Ramos (cell line): Measurements from ENCODE around the gene ITPA.
"Not testable (repeated sequence)": the region's sequence is repeated elsewhere in the genome, so short reads cannot be mapped to it uniquely, and the experiment has no call there.

ENCODE experiments used
- in situ Hi-C: fragments of 300-500 bp; cut with MboI; formaldehyde crosslinking; loops from one replicate; pipeline ENCODE4 v1.14.3; 2022; ENCODE audit warnings: low sequenced_read_pairs; ENCODE audit not compliant: unreplicated experiment

Gene ITPA

DNA sequence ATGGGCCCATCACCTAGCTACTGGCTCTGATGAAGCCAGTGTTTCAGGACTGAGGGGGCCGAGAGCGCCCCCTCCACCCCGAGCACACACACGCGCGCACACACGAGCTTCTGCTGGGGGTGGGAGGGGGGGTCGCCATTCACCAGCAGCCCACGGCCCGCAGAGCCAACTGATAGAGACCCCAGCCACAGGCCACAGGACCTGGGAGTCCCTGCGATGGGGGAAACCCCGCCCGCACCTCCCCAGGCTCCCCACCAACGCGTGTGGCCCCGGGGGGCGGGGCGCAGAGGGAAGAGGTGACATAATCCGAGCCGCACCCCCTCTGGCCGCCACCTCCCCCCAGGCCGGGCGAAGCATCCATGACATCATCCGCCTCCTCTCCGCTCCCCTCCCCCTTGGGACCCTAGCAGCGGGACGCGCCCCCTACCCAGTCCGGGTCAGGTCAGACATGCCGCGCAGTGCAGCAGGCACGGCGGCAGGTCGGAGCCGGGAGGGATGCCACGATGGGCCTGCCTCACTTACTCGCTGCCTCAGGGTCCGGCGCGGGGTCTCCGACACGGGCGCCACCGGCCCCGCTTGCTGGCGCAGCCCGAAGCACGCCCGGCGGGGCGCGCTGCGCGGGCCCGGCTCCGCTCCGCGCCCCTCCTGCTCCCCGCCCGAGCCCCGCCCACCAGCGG is 36.2 kb upstream of the ITPA start, which contains the start of gene LZTS3:
TSS of gene LZTS3 (minus strand) at position 617 of the 677 bp plus-strand sequence. CDS start 6,386 bp downstream, outside the sequence.
- in situ Hi-C loops: no loop called here

DNA sequence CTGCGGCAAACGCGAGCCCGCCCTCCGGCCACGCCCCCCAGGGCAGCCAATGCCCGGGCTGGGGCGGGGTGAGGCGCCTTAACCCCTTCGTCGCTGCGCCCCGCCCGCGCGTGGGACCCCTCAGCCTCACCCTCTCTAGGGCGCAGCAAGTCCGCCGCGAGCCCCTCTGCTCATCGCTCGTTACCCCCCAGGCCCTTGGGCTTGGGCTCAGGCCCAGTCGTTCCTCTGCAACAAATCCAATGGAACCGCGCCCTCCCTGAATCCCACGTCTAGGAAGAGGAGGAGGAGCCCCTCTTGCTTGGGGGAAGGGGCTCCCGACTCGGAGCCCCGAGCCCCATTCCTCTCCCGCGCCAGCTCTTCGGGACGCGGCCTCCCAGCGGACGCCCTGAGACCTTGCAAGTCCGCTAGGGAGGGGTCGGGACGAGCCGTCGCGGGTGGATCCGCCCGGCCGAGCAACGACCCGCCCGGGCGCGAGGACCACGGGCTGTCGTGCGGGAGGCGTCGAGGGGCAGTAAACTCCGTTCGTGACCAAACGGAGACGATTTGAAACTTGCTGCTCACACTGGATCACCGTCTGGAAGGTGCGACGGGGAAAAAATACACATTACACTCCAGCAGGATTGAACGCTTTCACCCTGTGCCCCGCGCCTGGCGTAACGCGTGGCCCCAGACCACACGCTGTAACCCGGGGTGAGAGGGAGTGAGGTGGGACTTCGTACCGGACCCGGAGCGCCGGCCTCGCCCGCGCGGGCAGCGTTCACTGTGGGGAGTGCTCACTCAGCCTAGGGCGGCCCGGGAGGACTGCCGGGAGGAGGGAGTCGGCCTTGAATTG is 35.5 kb upstream of the ITPA start:
- in situ Hi-C loops: no loop called here

DNA sequence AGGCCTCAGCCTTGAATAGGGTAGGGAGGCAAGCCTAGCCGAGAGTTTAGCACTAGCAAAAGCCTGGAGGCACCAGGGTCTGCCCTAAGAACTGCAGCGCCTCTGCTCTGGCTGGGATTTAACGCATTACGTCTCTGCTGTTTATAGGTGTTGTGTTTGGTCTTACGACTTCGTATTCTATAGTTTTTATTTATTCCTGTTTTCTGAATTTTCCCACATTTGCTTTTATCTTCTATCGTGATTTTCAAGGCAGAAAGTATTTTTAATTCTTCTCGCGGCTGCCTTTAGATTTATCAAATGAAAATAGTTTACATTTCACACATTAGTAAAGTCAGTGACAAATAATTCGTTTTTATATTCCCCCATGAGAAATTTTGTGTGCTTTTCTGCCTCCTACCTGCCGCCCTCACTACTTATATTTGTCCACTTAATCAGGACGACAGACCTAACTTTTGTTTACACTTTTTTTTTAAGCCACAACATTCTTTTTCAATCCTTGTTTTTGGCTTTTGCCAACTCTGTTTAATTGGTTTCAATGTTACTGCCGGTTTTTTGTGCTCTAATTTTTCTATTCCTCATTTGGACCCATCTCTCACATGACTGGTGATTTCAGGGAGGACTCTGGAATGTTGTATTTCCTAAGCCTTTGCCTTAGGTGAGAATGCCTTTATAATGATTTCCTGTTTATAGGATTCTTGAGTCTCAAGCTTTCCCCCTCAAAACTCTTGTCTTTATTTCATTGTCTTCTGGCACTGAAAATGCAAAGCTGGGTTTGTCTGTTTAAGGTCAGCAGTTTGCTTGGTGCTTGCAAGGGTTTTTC is 34.6 kb upstream of the ITPA start:
- in situ Hi-C loops: no loop called here

DNA sequence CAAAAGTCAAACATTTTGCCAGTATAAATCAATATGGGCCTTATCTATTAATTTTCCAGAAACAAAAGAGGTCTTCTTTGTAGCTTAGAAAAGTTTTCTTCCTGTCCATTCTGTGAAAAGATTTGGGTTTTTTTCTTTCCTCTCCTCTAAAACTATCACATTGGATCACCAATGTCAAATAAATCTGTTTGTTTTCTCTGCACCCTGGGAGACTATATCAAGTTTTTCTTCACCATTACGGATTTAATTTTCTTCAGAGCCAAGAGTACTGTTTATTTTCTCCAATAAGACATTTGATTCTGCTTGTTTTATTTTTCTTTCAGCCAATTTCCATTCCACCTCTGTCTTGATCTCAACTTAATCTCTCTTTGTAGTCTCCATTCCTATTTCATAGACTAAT is 34.0 kb upstream of the ITPA start:
- in situ Hi-C loops: no loop called here

DNA sequence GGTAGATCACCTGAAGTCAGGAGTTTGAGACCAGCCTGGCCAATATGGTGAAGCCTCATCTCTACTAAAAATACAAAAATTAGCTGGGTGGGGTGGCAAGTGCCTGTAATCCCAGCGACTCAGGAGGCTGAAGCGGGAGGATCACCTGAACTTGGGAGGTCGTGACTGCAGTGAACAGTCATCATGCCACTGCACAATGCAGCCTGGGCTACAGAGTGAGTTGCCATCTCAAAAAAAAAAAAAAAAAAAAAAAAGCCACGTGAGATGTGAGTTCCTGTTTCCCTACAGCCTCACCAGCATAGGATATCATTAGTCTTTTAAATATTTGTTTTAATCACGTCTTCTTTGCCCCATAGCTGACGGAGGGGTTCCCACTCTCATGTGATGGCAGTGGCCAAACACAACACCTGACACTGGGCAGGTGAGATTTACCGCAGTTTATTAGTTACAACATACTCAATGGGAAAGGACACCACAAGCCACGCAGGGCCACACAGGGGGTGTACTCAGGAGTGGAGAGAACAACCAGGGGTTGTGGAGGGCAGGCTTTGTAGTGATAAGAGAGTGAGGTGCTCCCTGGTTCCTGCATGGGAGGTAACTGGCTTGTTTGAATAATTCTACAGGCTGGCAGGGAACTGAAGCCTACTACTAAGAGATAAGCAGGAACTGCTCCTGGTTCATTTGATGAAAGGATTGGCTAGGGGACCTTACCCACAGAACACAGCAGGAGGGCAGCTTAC is 31.4 kb upstream of the ITPA start:
- in situ Hi-C loops: no loop called here

DNA sequence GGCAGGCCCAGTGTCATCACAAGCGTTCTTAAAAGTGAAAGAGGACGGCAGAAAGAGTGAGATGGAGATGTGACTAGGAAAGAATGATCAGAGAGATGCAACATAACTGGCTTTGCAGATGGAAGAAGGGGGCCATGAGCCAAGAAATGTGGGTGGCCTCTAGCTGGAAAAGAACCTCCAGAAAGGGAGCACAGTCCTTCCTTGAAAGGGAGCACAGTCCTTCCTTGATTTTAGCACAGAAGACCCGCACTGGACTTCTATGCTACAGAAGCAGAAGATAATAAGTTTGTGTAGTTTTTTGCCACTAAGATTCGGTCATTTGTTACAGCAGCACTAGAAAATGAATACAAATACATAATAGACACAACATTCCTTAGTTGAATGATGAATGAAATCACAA is 29.0 kb upstream of the ITPA start:
- in situ Hi-C loops: no loop called here

DNA sequence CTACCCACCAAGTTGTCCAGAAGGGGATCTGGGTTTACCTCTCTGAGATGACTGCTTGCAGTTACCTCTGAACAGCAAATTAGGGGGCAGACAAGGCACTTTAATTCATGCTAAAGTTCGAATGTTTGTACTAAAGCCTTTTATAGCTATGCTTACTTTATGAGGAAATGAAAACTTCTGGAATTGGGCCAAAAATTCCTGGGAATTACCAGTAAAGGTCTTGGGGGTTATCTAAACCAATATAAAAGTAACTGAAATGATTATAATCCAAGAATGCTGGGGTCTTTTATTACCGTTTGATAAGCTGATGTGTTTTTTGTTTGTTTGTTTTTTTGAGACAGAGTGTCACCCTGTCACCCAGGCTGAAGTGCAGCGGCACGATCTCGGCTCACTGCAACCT is 28.0 kb upstream of the ITPA start:
- in situ Hi-C loops: no loop called here

DNA sequence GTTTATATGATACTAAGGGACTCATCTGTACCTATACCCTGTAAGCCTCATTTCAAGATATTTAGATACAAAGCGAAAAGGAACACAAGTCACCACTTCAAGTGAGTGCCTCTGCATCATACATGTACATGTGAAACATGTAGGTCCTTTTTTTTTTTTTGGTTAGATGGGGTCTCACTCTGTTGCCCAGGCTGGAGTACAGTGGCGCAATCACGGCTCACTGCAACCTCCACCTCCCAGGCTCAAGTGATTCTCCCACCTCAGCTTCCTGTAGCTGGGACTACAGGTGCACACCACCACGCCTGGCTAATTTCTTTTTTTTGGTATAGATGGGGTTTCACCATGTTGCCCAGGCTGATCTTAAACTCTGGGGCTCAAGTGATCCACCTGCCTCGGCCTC is 26.9 kb upstream of the ITPA start:
- in situ Hi-C loops: not testable (repeated sequence)

DNA sequence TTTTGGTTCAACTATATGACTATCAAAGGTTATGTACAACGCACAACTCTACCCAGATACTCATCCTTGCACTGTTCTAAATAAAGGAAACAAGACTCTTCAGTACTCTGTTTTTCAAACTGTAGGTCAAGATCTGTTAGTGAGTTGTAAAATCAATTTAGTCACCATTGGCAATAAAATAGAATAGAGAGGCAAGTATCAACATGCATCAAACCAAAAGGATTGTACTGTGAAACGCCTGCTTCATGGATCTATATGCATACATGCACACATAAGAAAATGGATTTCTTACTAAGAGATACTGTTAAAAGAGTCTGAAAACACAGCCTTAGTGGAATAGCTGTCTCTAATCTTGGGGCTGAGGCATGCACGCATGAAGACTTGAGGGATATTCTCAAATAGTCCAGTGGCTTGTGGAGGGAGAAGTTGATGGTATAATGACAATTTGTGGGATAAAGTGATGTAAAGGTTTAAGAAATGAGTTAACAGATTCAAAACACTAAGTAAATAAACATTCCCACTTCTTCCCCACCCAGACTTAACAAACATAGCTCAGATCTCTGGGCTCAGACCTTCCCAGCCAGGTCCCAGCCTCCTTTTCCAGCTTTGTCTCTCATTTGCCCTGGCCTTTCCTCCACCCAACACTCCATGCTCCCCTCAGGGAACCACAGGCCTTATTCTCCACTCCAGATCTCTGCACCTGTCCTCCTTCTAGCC is 25.2 kb upstream of the ITPA start:
- in situ Hi-C loops: no loop called here

DNA sequence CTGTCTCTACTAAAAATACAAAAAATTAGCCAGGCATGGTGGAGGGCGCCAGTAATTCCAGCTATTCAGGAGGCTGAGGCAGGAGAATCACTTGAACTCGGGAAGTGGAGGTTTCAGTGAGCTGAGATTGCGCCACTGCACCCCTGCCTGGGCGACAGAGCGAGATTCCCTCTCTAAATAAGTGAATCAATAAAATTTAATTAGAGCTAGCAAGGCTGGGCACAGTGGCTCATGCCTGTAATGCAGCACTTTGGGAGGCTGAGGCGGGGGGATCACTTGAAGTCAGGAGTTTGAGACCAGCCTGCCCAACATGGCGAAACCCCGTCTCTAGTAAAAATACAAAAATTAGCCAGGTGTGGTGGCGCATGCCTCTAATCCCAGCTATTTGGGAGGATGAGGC is 21.4 kb upstream of the ITPA start:
- in situ Hi-C loops: not testable (repeated sequence)

DNA sequence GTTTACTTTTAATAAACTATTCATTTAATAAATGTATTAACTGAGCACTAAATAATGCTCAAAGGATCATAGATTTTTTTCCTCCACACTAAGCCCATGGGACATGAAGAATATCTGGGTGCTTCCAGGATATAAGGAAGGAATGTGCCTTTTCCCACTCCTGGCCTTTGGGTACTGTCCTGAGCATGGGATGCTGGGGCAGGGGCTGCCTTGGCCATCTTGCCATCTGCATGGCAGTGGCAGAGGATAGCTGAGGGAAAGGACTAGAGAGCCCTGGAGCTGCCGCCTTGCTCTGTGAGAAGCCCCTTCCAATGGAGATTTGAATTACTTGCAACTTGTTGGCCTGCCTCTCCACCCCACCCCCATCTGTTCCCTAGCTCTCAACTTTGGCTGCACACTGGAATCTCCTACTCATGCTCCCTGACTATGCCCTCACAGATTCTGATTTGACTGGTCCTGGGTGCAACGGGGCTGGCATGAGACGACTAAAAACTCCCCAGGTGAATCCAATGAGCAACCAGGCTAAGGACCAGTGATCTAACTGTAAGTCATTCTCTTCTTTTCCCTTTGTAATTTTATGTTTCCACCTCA is 20.4 kb upstream of the ITPA start:
- in situ Hi-C loops: no loop called here

DNA sequence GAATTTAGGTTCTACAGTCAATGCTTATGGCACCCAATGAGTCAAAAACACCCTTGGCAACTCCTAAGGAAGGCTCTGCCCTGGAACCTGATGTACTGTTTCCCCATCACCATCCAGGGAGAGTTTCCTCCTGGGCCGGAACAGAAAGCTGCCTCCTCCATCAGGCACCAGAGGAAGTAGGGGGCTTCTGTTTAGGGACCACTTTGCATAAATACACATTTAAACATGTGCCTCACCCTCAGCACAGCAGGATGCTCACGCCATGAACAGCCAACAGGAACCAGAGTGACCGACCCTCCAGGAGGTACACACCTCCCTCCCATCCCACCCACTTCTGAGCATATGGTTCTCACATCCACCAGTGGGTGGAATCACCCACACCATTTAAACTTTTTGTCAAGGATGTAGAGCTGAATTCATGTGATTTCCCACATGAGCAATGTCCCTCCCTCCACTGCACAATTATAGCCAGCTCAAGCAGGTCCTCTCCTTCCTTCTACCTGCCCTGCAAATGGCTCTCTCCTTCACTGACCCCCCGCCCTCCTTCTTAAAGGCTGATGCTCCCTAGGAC is 19.7 kb upstream of the ITPA start:
- in situ Hi-C loops: no loop called here

DNA sequence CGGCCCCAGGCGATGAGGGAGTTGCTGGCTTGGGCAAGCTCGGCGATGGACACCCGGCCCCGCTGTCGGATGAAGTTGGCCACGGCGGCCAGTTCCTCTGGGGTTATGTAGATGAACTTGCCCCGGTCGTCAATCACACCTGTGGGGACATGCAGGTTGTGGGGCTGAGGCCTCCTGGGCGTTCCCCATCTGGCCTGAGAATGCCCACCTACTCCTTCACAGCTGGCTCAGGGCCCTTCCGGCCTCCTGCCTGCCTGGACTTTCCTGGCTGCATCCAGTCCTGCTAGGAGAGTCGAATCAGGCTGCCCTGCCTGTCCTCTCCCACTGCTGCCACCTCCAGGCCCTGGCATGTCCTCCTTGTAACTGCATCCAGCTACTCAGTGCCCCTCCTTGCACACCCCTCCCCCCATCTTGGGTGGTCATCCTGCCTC is 18.6 kb upstream of the ITPA start:
- in situ Hi-C loops: no loop called here

DNA sequence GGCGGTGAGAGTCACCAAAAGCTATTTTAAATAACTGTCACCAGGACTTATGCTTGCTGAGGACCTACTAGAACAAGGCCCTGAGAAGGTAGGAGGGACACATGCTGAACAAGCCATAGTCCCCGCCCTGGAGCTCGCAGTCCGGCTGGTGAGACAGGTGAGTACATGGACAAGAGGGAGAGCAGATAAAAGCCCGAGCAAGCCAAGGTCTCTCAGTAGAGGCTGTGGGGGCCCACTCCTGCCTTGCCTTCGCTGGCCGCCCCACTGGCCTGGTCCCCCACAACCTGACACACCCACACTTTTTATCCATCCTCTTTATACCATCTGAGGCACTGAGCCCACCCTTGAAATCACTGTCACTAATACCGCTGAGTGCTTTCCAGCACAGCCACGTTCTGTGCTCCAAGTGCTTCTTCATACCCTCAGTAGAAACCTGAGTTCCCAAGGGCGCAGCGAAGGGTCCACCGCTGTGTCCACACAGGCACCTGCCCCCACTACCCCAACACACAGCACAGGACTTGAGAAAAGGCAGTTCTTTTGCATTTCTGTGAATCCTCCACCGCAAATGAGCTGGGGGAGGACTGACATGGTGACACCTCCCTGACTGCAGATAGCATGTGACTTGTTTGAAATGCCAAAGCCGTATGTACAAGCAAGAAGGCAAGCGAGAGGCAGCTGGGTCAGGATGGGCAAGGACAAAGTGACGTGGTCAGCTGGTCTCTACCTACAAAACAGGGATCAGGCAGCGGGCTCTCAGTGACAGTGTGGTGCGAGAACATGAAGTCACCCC is 16.9 kb upstream of the ITPA start:
- in situ Hi-C loops: no loop called here

DNA sequence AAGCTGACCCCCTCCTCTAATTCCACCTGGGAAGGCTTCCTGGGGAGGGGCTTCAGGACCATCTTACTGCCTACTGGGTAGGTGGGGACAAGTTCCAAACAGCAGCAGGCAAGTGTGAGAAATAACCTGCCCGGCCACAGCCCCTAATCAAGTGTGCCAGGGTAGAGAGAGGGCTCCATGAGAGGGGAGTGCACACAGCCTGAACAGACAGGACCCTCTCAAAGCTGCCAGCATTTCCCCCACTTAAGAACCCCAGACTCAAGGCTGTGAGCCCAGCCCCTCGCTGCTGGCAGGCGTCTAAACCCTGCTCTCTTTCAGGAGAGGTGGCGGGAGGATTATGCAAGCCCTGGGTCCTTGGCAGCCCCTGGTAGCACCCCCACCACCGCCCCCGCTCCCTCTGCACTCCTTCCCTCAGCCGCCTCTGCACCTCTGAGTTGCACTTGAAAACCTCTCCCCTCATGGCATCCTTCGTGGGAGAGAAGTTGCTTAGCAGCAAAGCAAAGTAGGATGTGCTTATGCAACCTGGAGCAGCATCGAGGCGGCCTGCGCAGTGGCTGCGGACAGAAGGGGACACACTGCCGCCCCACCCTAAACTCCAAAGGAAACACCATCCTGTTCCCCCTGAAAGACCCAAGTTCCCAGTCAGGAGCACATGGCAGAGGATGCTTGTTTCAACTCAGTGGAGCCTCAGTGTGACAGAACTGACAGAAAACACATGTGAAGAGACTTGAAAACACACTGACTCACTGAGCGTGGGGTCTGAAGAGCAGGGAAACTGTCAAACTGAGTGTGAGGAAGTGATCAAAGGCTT is 15.3 kb upstream of the ITPA start:
- in situ Hi-C loops: no loop called here

DNA sequence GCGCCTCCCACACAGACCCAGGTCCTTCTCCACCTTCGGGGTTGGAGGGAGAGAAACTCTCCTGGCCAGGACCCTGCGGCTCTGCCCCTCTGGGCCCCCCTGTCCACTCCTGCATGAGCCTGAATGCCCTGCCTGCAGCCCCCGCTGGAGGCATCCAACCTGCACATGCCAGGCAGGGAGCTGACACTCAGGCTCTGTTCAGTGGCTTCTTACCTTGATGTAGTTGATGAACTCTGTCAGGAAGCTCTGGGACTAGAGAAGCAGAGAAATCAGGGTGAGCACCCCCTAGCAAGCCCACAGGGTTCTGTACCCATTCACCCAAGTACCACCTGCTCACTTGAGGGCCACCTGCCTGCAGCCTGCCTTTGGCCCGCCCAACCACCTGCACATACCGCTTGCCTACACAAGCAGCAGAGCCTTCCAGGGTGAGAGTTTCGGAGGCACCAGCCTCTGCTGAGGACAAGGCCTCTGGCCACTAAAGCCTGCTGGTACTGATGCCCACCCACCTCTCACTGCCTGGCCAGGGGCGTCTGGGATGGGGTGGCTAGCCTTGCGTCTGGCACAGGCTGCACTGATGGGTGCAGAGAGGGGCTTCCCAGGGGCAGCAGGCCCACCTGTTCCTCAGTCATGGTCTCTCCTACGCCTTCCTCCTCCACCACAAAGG is 14.5 kb upstream of the ITPA start:
- in situ Hi-C loops: no loop called here
